ENCODE results near the gene FLNB.

FLNB gene

DNA sequence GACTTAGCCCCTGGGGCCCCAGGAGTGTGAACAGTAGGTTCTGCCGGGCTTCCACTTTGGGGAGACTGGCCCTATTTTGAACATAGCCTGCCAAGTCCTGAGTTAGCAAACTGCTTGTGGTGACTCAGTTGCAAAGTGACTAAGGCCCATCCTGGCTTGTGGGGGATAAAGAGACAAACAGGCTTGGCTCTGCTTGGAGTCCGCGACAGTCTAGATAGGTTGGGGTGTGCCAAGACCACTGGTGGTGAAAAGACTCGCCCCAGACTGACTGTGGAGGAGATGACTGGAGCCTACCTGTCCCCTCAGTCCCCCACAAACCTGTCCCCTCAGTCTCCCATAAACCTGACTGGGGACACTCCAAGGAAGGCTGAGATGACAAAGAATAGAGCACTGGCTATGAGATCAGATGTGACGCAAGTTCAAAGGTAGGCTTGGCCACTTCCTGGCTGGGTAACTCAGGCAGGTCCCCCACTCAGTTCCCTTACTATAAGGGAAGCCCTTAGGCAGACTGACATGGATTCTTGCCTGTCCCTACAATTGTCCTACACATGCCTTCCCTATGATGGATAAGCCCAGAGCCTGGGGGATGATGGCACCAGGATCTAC lies 198.3 kb downstream of the FLNB start:
- Histone ChIP-seq H3K9me2 (ENCODE audit: low read depth, low read length) (no peaks in the 10 kb centered on the region), H3K4me1 (ENCODE audit: insufficient read depth, low read length, severe bottlenecking) (no peaks in the 10 kb centered on the region), H3K4me2 (ENCODE audit: low read length) (no peak overlapping the region), H4K20me1 (ENCODE audit: insufficient read depth, low read length) (no peaks in the 10 kb centered on the region), H3K4me3 (ENCODE audit: low read depth, low read length, poor library complexity, severe bottlenecking) (no peak overlapping the region), H2AFZ (ENCODE audit: low read length) (no peak overlapping the region), H3K9ac (ENCODE audit: low read length) (no peak overlapping the region), H3K79me2 (ENCODE audit: insufficient read depth, low read length) (no peaks in the 10 kb centered on the region), H3K9me3 (ENCODE audit: low read length) (no peaks in the 10 kb centered on the region), H3K27ac (ENCODE audit: low read depth, low read length, poor library complexity, severe bottlenecking) (no peak overlapping the region), H3F3A (ENCODE audit: insufficient read depth, low read length) (no peaks in the 10 kb centered on the region), H3K27me3 (ENCODE audit: insufficient read depth, low read length) (no peaks in the 10 kb centered on the region), H3K36me3 (ENCODE audit: insufficient read depth, low read length) (no peaks in the 10 kb centered on the region)
- no peak for TF ChIP-seq EZH2 (IDR thresholded peaks at IDR 0.05; ENCODE audit: borderline replicate concordance, low read length)
- TF ChIP-seq, protein P1, sequence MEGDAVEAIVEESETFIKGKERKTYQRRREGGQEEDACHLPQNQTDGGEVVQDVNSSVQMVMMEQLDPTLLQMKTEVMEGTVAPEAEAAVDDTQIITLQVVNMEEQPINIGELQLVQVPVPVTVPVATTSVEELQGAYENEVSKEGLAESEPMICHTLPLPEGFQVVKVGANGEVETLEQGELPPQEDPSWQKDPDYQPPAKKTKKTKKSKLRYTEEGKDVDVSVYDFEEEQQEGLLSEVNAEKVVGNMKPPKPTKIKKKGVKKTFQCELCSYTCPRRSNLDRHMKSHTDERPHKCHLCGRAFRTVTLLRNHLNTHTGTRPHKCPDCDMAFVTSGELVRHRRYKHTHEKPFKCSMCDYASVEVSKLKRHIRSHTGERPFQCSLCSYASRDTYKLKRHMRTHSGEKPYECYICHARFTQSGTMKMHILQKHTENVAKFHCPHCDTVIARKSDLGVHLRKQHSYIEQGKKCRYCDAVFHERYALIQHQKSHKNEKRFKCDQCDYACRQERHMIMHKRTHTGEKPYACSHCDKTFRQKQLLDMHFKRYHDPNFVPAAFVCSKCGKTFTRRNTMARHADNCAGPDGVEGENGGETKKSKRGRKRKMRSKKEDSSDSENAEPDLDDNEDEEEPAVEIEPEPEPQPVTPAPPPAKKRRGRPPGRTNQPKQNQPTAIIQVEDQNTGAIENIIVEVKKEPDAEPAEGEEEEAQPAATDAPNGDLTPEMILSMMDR (IDR thresholded peaks at IDR 0.05; ENCODE audit: low read length) = no peak

- Histone ChIP-seq H3K79me2 (ENCODE audit: insufficient read depth, low read length) (no peaks in the 10 kb centered on the region), H3F3A (ENCODE audit: insufficient read depth, low read length) (no peaks in the 10 kb centered on the region), H3K9me2 (ENCODE audit: low read depth, low read length) (no peaks in the 10 kb centered on the region), H3K36me3 (ENCODE audit: insufficient read depth, low read length) (no peaks in the 10 kb centered on the region), H4K20me1 (ENCODE audit: insufficient read depth, low read length) (no peaks in the 10 kb centered on the region), H2AFZ (ENCODE audit: low read length) (no peak overlapping the region), H3K27me3 (ENCODE audit: insufficient read depth, low read length) (no peaks in the 10 kb centered on the region), H3K9me3 (ENCODE audit: low read length) (no peaks in the 10 kb centered on the region), H3K4me1 (ENCODE audit: insufficient read depth, low read length, severe bottlenecking) (no peaks in the 10 kb centered on the region), H3K27ac (ENCODE audit: low read depth, low read length, poor library complexity, severe bottlenecking) (no peak overlapping the region), H3K4me2 (ENCODE audit: low read length) (no peak overlapping the region), H3K4me3 (ENCODE audit: low read depth, low read length, poor library complexity, severe bottlenecking) (no peak overlapping the region), H3K9ac (ENCODE audit: low read length) (no peak overlapping the region)
- TF ChIP-seq, protein P1 (IDR thresholded peaks at IDR 0.05; ENCODE audit: low read length) = no peak
- TF ChIP-seq EZH2 (IDR thresholded peaks at IDR 0.05; ENCODE audit: borderline replicate concordance, low read length) = no peak
These were observed 199.7 kb downstream of the FLNB start for GRCh38 chr3:58207954-58208353.

GRCh38 chr3:58209933-58210332 lies 201.7 kb downstream of the FLNB start:
- no peak overlapping the region for H3K4me2 ChIP-seq (ENCODE audit: low read length)
- no peaks in the 10 kb centered on the region for H4K20me1 ChIP-seq (ENCODE audit: insufficient read depth, low read length)
- H3K9ac ChIP-seq (ENCODE audit: low read length) = no peak overlapping the region
- no peak for TF ChIP-seq EZH2 (IDR thresholded peaks at IDR 0.05; ENCODE audit: borderline replicate concordance, low read length)
- TF ChIP-seq, protein P1 (IDR thresholded peaks at IDR 0.05; ENCODE audit: low read length) = no peak
- H3K9me2 ChIP-seq (ENCODE audit: low read depth, low read length) = no peaks in the 10 kb centered on the region
- no peaks in the 10 kb centered on the region for H3K9me3 ChIP-seq (ENCODE audit: low read length)
- no peaks in the 10 kb centered on the region for H3K79me2 ChIP-seq (ENCODE audit: insufficient read depth, low read length)
- peaks cover 8% of the 10 kb centered on the region for H3K4me1 ChIP-seq (ENCODE audit: insufficient read depth, low read length, severe bottlenecking)
- no peaks in the 10 kb centered on the region for H3F3A ChIP-seq (ENCODE audit: insufficient read depth, low read length)
- H3K36me3 ChIP-seq (ENCODE audit: insufficient read depth, low read length) = no peaks in the 10 kb centered on the region
- H3K4me3 ChIP-seq (ENCODE audit: low read depth, low read length, poor library complexity, severe bottlenecking) = no peak overlapping the region
- no peak overlapping the region for H3K27ac ChIP-seq (ENCODE audit: low read depth, low read length, poor library complexity, severe bottlenecking)
- H3K27me3 ChIP-seq (ENCODE audit: insufficient read depth, low read length) = no peaks in the 10 kb centered on the region
- H2AFZ ChIP-seq (ENCODE audit: low read length) = no peak overlapping the region
